SK-N-MC (cell line): Measurements from ENCODE around the gene CCDC137.

Source experiments
- EZH2 ChIP-seq: fragments of 200-600 bp; sonication (generic); IDR thresholded peaks from one replicate; pipeline ENCODE4 v1.6.1; 2017; ENCODE audit warnings: antibody characterized with exemption
- FOXP2 ChIP-seq: optimal IDR thresholded peaks from 2 replicates; pipeline ENCODE3; 2011; ENCODE audit warnings: mild to moderate bottlenecking, moderate library complexity; ENCODE audit not compliant: insufficient read depth; ENCODE audit errors: extremely low read length, control extremely low read depth
- POLR2AphosphoS5 ChIP-seq: IDR thresholded peaks from 2 replicates; pipeline ENCODE4 v1.6.1; 2012; ENCODE audit warnings: mild to moderate bottlenecking, low read depth, low read length, borderline replicate concordance

- no peak for TF ChIP-seq POLR2AphosphoS5
- no peak for TF ChIP-seq FOXP2
- no peak for TF ChIP-seq EZH2
Measured at GRCh38 chr17:81673561-81674258, 7.2 kb downstream of the CCDC137 start.
